ENCODE results near the gene TBC1D20. TPM values are rescaled to one million over a fixed set of nuclear protein-coding genes. Genes with fewer than 3 reads are reported as not detected.
"Not testable (repeated sequence)": the region's sequence is repeated elsewhere in the genome, so short reads cannot be mapped to it uniquely, and the experiment has no call there.

Gene TBC1D20
- total and polyA plus RNA-seq, 2 experiments from 2014 or later, result 31.3 to 40.0 TPM

DNA sequence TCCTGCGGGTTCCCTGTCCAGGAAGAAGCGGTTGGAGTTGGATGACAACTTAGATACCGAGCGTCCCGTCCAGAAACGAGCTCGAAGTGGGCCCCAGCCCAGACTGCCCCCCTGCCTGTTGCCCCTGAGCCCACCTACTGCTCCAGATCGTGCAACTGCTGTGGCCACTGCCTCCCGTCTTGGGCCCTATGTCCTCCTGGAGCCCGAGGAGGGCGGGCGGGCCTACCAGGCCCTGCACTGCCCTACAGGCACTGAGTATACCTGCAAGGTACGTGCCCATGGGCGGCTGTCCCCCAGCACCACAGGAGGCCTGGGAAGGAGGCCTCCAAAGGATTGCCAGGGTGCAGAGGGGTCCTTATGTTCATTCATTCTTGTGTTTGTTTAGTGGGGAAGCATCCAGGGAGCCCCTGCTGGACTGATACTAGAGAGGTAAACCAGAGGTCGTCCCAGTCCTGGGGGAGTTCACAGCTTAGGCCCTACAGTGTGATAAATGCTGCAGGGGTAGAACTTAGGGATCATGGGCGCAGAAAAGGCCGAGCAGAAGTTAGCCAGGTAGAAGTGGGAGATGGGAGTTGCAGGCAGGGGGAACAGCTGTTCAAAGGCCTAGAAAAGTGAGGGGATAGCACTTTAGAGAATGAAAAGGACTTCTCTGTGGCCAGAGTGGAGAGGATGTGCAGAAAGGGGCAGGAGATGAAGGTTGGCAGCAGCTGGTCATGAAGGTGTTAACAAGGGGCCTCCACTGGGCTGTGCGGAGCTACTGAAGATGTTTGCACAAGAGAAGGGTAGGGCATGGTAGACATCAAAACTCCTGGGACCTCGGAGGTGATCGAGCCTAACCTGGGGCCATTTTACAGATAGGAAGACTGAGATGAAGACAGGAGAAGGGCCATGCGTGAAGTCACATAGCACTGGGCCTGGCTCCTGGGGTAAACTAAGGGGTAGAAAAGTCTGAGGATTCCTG lies 74.0 kb downstream of the TBC1D20 start:
- Histone ChIP-seq H3K4me3 (no peak overlapping the region), H3K36me3 (no peaks in the 10 kb centered on the region), H3K27ac (no peak overlapping the region), H3K4me1 (ENCODE audit: low read depth) (no peaks in the 10 kb centered on the region), H3K9me3 (ENCODE audit: low read depth) (no peaks in the 10 kb centered on the region), H3K27me3 (peaks cover 1% of the 10 kb centered on the region)
- DNase-seq (ENCODE audit: low read depth in 1 of 2, low spot score in 1 of 2), result no peak
- TF ChIP-seq, protein P1, sequence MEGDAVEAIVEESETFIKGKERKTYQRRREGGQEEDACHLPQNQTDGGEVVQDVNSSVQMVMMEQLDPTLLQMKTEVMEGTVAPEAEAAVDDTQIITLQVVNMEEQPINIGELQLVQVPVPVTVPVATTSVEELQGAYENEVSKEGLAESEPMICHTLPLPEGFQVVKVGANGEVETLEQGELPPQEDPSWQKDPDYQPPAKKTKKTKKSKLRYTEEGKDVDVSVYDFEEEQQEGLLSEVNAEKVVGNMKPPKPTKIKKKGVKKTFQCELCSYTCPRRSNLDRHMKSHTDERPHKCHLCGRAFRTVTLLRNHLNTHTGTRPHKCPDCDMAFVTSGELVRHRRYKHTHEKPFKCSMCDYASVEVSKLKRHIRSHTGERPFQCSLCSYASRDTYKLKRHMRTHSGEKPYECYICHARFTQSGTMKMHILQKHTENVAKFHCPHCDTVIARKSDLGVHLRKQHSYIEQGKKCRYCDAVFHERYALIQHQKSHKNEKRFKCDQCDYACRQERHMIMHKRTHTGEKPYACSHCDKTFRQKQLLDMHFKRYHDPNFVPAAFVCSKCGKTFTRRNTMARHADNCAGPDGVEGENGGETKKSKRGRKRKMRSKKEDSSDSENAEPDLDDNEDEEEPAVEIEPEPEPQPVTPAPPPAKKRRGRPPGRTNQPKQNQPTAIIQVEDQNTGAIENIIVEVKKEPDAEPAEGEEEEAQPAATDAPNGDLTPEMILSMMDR (IDR thresholded peaks at IDR 0.05; ENCODE audit: low read depth, low read length), result no peak

DNA sequence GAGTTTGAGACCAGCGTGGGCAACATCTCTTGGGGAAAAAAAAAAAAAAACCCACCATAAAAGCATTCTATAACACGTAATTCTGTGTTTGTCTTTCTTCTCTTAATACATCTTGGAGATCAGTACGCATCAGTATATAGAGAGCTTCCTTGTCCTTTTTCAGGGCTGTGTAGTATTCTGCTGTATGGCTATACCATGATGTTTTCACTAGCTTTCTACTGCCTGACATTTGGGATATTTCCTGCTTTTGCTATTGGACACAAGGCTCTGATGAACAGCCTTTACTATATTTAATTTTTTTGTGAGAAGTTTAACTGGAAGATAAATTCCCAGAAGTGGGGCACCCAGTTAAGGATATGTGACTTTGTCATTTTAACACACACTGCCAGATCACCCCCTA lies 74.8 kb downstream of the TBC1D20 start:
- H3K36me3 ChIP-seq, result no peaks in the 10 kb centered on the region
- no peak overlapping the region for H3K27ac ChIP-seq
- TF ChIP-seq, protein P1 (IDR thresholded peaks at IDR 0.05; ENCODE audit: low read depth, low read length), result no peak
- H3K9me3 ChIP-seq (ENCODE audit: low read depth), result no peaks in the 10 kb centered on the region
- H3K4me3 ChIP-seq, result no peak overlapping the region
- peaks cover 7% of the 10 kb centered on the region for H3K27me3 ChIP-seq
- H3K4me1 ChIP-seq (ENCODE audit: low read depth), result no peaks in the 10 kb centered on the region
- no peak for DNase-seq (ENCODE audit: low read depth in 1 of 2, low spot score in 1 of 2)

DNA sequence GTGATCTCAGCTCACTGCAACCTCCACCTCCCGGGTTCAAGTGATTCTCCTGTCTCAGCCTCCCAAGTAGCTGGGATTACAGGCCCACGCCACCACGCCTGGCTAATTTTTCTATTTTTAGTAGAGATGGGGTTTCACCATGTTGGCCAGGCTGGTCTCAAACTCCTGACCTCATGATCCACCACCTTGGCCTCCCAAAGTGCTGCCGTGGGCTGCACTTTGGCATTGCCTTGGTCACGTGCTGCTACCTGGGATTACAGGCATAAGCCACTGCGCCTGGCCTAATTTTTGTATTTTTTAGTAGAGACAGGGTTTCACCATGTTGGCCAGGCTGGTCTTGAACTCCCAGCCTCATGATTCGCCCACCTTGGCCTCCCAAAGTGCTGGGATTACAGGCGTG lies 75.7 kb downstream of the TBC1D20 start:
- H3K36me3 ChIP-seq; H3K4me1 ChIP-seq (ENCODE audit: low read depth); DNase-seq (ENCODE audit: low read depth in 1 of 2, low spot score in 1 of 2); H3K4me3 ChIP-seq; H3K9me3 ChIP-seq (ENCODE audit: low read depth); H3K27ac ChIP-seq: not testable (repeated sequence)
- H3K27me3 ChIP-seq, result peaks cover 16% of the 10 kb centered on the region

Other genes starting within 250 kb of the TBC1D20 start
- gene DEFB129, start 235.3 kb downstream of the TBC1D20 start, total RNA-seq, result not detected in 2 replicates
- not detected in 2 replicates for gene DEFB129, start 235.3 kb downstream of the TBC1D20 start, polyA plus RNA-seq
- not detected in 2 replicates for gene DEFB132, start 204.8 kb downstream of the TBC1D20 start, total RNA-seq
- gene DEFB132, start 204.8 kb downstream of the TBC1D20 start, polyA plus RNA-seq, result not detected in 2 replicates
- 6.2 and 9.3 TPM in 2 replicates for gene C20orf96, start 171.8 kb downstream of the TBC1D20 start, total RNA-seq
- 31.9 and 41.9 TPM in 2 replicates for gene C20orf96, start 171.8 kb downstream of the TBC1D20 start, polyA plus RNA-seq
- gene ZCCHC3, start 165.0 kb downstream of the TBC1D20 start, total RNA-seq, result 49.9 and 63.8 TPM in 2 replicates
- 43.7 and 53.1 TPM in 2 replicates for gene ZCCHC3, start 165.0 kb downstream of the TBC1D20 start, polyA plus RNA-seq
- 57.6 and 79.8 TPM in 2 replicates for gene SOX12, start 137.0 kb downstream of the TBC1D20 start, total RNA-seq
- gene SOX12, start 137.0 kb downstream of the TBC1D20 start, polyA plus RNA-seq, result 41.9 and 49.9 TPM in 2 replicates
- 111 and 190 TPM in 2 replicates for gene NRSN2, start 115.4 kb downstream of the TBC1D20 start, total RNA-seq
- 135 and 170 TPM in 2 replicates for gene NRSN2, start 115.4 kb downstream of the TBC1D20 start, polyA plus RNA-seq
- 7.0 and 9.0 TPM in 2 replicates for gene TRIB3, start 81.8 kb downstream of the TBC1D20 start, total RNA-seq
- gene TRIB3, start 81.8 kb downstream of the TBC1D20 start, polyA plus RNA-seq, result 5.3 and 7.2 TPM in 2 replicates
- 81.3 and 104 TPM in 2 replicates for gene RBCK1, start 54.2 kb downstream of the TBC1D20 start, total RNA-seq
- 51.5 and 75.9 TPM in 2 replicates for gene RBCK1, start 54.2 kb downstream of the TBC1D20 start, polyA plus RNA-seq
- gene CSNK2A1, start 81.3 kb upstream of the TBC1D20 start, total RNA-seq, result 126 and 189 TPM in 2 replicates
- gene CSNK2A1, start 81.3 kb upstream of the TBC1D20 start, polyA plus RNA-seq, result 74.8 and 131 TPM in 2 replicates
- gene TCF15, start 147.8 kb upstream of the TBC1D20 start, total RNA-seq, result 0.11 and 0.86 TPM in 2 replicates
- gene TCF15, start 147.8 kb upstream of the TBC1D20 start, polyA plus RNA-seq, result 2.4 and 3.0 TPM in 2 replicates
- 19.4 and 21.6 TPM in 2 replicates for gene SRXN1, start 190.7 kb upstream of the TBC1D20 start, total RNA-seq
- gene SRXN1, start 190.7 kb upstream of the TBC1D20 start, polyA plus RNA-seq, result 21.4 and 26.0 TPM in 2 replicates
- not detected in 2 replicates for gene SCRT2, start 213.3 kb upstream of the TBC1D20 start, total RNA-seq
- gene SCRT2, start 213.3 kb upstream of the TBC1D20 start, polyA plus RNA-seq, result not detected in 2 replicates